Raji (cell line): ENCODE results near the gene C1R.

Experiments
- POLR2A ChIP-seq: IDR thresholded peaks from 2 replicates; pipeline ENCODE4 v1.6.1; 2011; ENCODE audit warnings: low read depth, low read length, control low read depth; ENCODE audit not compliant: insufficient read depth

The C1R gene

DNA sequence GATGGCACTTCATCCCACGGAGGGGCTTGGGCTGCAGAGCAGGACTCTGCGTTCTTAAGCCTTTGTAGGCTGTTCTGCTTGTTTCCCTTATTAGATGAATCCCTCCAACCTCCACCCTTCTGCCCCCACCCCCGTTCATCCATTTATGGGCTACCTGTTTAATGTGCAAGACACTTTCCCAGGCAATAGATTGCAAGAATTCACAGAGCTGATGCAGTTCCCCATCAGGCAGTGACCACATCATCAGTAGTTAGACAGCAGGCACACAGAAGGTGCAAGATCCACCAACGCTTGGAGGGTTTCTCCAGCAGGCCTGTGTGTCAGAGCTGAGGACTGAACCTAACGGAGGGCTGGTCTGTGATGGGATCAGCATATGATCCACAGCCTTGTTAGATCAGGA lies 1.2 kb upstream of the C1R start:
- no peak for TF ChIP-seq POLR2A

DNA sequence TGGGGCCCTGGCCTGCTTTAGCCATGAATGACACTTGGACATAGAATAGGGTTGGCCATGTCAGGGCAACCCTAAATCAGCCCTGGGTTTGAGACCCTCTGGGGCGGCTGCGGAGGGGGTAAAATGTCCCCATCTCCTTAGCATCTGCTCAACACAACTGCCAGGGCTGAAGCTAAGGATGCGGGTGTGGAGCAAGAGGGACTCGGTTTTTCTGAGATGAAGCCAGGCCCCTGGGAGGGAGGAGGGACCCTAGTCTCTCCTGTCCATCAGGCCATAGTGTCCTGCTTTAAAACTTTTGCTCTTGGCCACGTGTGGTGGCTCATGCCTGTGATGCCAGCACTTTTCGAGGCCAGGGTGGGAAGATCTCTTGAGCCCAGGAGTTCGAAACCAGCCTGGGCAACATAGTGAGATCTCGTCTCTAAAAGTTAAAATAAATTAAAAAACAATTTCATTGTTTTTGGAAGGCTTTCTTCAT lies 778 bp upstream of the C1R start:
- no peak for TF ChIP-seq POLR2A

DNA sequence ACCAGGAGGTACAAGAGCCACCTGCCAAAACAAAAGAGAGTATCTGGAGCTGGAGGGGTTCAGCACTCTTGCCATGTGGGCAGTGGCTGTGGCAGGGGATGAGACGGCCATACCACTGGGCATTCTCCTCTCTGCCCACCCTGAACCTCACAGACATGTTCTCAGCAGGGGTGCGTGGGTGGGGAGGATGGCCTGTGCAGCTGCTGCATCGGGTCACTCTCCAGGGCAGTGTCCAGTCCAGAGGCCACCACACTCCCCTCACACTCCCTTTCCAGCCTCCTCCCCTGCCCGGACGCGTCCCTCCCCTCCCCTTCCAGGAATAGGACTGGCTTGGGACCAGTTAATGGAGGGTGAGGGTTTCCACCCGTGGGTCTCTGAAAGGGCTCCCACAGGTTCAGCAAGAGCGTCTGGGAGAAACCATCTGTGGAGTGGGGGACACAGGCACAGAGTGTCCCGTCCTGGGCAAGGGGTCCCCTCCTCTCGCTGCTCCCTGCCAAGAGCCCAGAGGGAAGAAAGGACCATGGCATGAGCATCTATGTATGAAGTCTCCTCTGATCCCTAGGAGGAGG lies 501 bp downstream of the C1R start:
- TF ChIP-seq POLR2A = no peak

DNA sequence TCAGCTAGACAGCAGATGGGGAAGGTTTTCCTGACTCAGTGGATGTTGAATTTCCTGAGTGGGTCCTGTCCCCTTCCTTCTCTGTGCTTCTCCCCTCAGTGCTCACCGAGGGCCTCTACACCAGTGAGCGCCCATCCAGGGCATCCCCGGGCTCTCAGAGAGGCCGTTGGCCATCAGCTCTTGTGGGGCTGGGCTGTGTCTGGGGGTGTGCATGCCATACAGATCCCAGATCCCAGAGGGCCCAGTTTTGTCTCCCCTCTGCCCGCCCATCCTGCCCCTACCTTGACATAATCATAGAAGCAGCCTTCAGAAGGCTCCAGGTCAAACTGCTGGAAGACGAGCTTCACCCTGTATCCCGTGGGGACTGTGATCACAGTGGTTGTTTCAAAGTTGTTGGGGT lies 1.1 kb downstream of the C1R start:
- no peak for TF ChIP-seq POLR2A

DNA sequence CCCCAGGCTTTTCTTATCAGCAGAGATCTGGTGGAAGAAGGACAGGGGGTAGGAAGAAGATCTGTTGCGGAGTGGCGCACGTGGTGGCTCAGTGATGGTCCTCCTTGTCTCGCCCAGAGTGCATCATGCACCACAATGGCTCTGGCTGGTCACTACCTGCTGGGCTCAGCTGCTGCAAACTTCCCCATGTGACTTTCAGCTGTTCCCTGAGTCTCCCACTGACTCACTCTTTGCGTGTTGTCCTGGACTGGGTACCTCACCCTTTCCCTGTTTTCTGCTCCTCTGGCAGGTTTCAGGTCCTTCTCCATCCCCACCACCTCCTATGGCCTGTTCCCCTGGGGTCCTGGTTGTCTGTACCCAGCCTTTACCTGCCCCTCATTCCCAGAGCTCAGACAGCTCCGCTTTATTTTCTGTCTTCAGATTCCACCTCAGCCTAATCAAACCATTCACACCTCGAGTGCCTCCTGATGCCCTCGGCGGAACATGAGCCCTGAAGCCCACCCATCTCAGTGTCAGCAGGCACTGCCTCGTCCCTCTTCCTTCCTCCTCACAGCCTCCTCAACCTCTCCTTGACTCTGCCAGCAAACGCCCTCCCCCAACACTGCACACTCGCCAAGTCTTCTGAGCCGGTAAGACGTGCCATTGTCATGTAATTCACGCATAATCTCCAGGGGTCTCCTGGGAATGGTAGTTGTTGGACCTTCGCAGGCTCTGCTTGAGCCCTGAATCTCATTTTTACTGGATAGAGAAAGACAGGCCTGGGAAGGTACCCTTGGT lies 1.8 kb downstream of the C1R start:
- no peak for TF ChIP-seq POLR2A

DNA sequence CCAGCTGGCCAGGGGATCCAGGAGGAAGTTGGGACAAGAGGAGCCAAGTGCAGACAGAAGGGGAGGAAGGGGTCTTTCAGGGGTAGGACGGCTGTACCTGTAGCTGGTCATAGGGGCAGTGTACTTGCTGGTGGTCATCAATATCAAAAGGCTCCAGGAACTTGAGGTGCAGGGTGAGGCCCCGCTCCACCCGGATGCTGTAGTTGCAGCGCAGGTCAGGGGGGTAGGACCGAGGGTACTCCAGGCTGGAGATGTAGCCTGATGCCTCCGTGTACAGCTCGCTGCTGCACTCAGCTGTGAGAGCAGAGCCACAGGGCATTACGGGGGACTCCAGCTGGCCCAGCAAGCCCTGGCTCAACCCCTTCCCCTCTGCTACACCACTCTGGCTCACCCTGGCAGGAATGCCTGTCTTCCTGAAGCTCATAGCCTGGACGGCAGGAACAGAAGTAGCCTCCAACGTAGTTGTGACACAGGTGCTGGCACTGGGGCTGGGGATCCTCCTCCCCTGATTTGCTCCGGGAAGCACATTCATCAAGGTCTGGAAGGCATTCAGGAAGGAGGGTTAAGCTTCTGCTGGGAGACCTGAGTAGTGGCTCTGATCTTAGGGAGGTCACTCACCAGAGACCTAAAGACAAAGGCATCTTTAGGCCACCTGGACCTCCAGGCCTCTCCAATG lies 2.9 kb downstream of the C1R start:
- TF ChIP-seq POLR2A = no peak

DNA sequence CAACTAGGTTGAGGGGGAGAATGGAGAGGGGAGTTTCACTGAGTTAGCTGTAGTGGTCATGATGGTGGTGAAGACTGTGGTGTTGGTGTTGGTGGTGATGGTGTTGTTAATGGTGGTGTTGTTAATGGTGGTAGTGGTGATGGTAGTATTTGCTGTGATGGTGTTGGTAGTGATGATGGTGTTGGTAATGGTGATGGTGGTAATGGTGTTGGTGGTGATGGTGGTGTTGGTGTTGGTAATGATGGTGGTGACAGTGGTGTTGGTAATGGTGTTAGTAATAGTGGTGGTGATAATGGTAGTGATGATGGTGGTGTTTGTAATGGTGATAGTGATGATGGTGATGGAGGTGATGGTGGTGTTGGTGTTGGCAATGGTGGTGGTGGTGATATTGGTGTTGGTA lies 9.1 kb downstream of the C1R start:
- no peak for TF ChIP-seq POLR2A

DNA sequence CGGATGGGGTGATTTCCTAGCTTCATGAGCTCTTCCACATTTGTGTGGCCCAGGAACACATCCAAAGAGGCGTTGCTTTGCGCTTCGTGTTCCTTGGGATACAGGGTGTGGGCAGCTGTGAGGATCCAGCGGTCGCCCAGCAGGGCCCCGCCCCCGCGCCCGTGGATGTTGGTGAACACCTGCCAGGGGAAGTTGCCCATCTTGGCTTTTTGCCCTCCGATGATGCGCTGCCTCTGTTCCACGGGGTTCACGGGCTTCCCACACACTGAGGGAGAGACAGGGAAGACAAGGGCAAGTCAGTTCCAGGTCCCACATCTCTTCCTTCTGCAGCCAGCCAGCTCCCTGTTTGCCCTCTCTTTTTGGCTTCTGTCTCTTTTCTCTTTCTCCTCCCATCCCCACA lies 11.2 kb downstream of the C1R start:
- no peak for TF ChIP-seq POLR2A

DNA sequence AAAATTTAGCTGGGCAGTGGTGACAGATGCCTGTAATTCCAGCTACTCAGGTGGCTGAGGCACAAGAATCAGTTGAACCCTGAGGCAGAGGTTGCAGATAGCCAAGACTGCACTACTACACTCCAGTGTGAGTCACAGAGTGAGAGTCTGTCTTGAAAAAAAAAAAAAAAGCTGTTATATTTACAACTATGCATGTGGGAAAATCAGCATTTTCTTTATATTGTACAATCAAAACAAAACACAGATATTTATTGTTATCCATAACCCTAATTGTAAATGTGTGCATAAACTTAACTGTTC lies 12.5 kb downstream of the C1R start:
- no peak for TF ChIP-seq POLR2A

DNA sequence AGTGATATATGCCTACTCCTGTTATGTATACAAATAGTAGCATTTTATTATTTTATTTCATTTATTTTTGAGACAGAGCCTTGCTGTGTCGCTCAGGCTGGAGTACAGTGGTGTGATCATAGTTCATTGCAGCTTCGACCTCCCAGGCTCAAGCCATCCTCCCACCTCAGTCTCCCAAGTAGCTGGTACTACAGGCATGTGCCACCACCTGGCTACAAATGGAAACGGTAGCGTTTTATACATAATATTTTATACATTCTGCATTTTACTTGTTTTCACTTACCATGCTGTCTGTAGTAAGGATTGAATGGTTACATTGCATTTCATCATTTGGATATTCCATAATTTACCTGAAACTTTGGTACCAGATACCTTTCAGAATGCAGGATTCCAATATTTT lies 14.1 kb downstream of the C1R start:
- TF ChIP-seq POLR2A = no peak

DNA sequence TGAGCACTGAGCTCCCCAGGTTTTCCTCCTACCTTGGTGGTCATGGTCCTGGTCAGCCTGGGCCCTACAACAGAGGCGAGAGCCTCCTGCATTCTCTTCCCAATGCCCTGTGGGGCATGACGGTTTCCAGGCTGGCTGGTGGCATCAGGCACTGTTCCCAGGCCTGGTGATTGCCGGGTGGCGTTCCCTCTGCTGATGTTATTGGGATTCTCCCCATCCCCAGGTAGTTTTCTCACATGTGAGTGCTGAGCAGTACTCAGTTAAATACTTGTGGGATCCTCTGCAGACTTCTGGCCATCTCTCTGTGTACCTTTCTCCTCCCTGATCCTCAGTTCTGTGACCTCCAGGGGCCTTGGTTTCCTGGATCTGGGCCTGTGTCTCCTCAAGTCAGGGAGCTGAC lies 15.8 kb downstream of the C1R start:
- TF ChIP-seq POLR2A = no peak

DNA sequence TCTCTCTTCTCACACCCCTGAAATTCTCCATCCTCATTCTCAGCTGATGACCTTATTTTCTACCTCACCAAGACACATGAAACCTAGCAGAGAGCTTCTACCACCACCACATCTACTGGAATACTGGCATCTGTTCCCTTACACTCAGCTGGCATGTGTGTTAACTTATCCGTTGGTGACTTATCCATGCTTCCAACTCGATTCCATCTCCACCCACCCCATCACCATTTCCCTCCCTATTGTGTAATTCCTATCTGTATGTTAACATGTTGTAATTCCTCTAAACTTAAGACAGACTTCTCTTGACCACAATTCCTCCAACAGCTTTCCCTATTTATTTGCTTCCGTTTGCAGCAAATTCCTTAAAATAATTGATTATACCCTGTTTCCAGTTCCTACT lies 16.3 kb downstream of the C1R start:
- TF ChIP-seq POLR2A = no peak

DNA sequence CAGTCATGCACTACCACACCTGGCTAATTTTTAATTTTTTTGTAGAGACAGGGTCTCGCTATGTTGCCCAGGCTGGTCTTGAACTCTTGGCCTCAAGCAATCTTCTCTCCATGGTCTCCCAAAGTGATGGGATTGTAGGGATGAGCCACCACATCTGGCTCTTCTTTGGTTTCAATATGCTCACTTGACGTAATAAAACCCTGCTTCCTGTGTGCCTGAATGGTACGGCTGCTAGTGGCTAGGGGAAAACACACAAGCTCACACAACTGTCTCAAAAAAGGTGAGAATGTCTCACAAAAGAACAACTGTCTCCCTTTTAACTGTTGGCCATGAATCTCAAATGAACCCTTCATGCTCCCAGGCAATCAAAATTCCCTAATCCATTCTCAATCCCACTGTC lies 16.7 kb downstream of the C1R start:
- no peak for TF ChIP-seq POLR2A

DNA sequence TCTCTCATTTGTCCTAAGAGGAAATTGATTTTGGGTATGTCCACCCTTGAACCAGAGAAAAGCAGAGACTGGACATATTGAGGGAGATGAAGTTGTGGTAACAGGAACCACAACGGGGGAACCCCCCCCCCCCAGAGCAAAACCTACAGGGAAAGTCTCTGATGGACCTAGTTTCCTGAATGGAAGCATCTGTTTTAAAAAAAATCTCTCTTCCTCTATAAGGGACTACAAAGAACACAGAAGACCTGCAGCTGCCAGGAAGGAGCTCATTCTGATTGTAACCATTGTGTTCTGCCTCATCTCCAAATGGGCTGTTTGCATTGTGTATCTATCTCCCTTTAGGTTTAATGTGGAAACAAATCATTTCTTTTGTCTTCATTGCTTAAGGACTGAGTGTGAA lies 18.3 kb downstream of the C1R start:
- TF ChIP-seq POLR2A = no peak

DNA sequence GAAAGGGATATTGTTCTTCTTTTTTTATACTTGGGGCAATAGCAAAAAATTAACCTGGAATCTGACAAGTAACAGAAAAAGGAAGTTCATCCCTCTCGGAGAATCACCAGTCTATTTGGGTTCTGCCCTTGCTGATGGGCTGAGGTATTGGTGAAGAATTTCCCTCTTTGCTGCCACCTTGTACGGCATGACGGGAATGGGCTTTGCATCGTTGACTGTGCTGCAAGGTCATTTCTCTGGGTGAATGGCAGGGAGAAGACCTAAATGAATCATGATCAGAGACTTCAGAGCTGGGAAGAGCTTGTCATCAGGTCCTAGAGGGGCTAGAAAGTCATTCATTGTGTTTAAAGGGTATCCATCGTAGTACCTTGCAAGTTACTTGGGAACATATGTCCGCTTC lies 19.7 kb downstream of the C1R start:
- no peak for TF ChIP-seq POLR2A

DNA sequence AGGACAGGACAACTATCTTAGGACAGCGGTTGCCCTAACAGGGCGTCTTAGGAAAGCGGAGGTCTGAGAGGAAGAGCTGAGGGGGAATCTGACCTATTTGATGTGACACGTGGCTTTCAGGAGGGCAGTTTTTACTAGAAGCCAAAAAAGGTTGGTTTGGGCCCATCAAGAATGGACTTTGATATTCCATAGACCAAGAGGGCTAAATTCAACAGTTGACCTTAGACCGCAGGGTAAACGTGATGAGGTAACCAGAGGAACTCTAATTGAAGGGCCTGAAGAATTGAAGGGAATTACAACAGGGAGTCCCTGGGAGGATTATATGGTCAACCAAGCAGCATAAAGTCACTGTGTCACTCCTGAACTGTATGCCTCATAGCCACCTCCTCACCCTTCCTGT lies 20.2 kb downstream of the C1R start:
- TF ChIP-seq POLR2A = no peak
